T-helper 1 cell treated with Interleukin-12 subunit alpha and Interleukin-12 subunit beta and Interleukin-4 antibody, amounts not matched to agents 30 μg/mL and 1 μg/mL, for 36 hours (primary cell): ENCODE results near the gene CAMTA1.
"Not testable (repeated sequence)": the region's sequence is repeated elsewhere in the genome, so short reads cannot be mapped to it uniquely, and the experiment has no call there.

Experiments used
- H3K27ac Mint-ChIP-seq: one replicate; pipeline ENCODE4 v1.8.0; 2021; ENCODE audit warnings: mild to moderate bottlenecking, mixed read lengths
- H3K27me3 Mint-ChIP-seq: one replicate; pipeline ENCODE4 v1.8.0; 2021; ENCODE audit warnings: low read depth, mixed read lengths
- H3K36me3 Mint-ChIP-seq: one replicate; pipeline ENCODE4 v1.8.0; 2021; ENCODE audit warnings: low read depth, mixed read lengths
- H3K4me1 Mint-ChIP-seq: one replicate; pipeline ENCODE4 v1.8.0; 2021; ENCODE audit warnings: low read depth, mixed read lengths
- H3K4me3 Mint-ChIP-seq: one replicate; pipeline ENCODE4 v1.8.0; 2021; ENCODE audit warnings: mild to moderate bottlenecking, moderate library complexity, mixed read lengths
- H3K9me3 Mint-ChIP-seq: one replicate; pipeline ENCODE4 v1.8.0; 2021; ENCODE audit warnings: mixed read lengths

The CAMTA1 gene

DNA sequence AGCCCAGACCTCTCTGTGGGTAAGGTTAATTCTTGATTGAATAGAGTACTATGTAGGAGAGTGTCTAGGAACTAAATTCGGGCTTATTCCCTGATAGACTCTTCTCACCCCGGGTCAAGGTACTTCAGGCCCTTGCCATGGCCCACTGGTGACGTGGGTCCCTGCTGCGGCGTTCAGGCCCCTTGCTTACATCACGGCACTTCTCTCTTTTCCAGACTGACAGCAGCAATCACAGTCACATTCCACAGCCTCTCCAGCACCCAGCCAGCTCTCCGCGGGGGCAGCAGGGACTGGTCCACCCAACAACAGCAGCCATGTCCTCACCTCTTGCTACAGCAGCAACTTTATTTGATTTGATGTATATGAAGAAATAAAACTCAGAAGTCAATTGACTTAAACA is 584.6 kb downstream of the CAMTA1 start:
- Mint-ChIP-seq H3K27me3 (no peaks in the 10 kb centered on the region), H3K36me3 (no peaks in the 10 kb centered on the region), H3K4me1 (no peaks in the 10 kb centered on the region), H3K9me3 (no peaks in the 10 kb centered on the region), H3K4me3 (no peak overlapping the region), H3K27ac (no peak overlapping the region)

DNA sequence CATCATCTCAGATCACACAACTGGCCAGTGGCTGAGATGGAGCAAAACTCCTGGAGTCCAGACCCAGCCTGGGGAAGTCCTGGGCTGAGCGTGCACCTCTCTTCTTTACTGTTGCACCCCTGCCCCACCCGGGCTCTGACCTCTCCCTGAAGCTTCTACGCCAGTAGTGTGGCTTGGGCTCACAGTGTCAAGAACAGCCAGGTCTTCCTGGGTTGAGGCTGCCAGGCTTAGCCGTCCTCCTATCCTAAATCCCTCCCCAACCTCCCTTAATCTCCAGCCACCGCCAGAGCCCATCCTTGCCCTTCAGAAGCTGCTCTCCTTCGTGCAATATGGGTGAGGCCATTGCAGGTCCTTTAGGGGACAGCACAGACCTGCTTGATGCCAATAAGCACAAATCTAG is 586.7 kb downstream of the CAMTA1 start:
- no peak overlapping the region for H3K4me3 Mint-ChIP-seq
- H3K9me3 Mint-ChIP-seq = no peaks in the 10 kb centered on the region
- no peaks in the 10 kb centered on the region for H3K4me1 Mint-ChIP-seq
- no peak overlapping the region for H3K27ac Mint-ChIP-seq
- no peaks in the 10 kb centered on the region for H3K27me3 Mint-ChIP-seq
- no peaks in the 10 kb centered on the region for H3K36me3 Mint-ChIP-seq

GRCh38 chr1:7372477-7373120 is 587.3 kb downstream of the CAMTA1 start:
- H3K4me3 Mint-ChIP-seq = no peak overlapping the region
- no peaks in the 10 kb centered on the region for H3K36me3 Mint-ChIP-seq
- H3K4me1 Mint-ChIP-seq = no peaks in the 10 kb centered on the region
- no peaks in the 10 kb centered on the region for H3K27me3 Mint-ChIP-seq
- H3K9me3 Mint-ChIP-seq = no peaks in the 10 kb centered on the region
- no peak overlapping the region for H3K27ac Mint-ChIP-seq

- H3K27me3 Mint-ChIP-seq = no peaks in the 10 kb centered on the region
- no peak overlapping the region for H3K4me3 Mint-ChIP-seq
- no peak overlapping the region for H3K27ac Mint-ChIP-seq
- no peaks in the 10 kb centered on the region for H3K36me3 Mint-ChIP-seq
- no peaks in the 10 kb centered on the region for H3K4me1 Mint-ChIP-seq
- no peaks in the 10 kb centered on the region for H3K9me3 Mint-ChIP-seq
Observed at GRCh38 chr1:7373251-7373650, 588.0 kb downstream of the CAMTA1 start.

GRCh38 chr1:7373876-7374562 is 588.8 kb downstream of the CAMTA1 start:
- Mint-ChIP-seq H3K9me3 (no peaks in the 10 kb centered on the region), H3K36me3 (no peaks in the 10 kb centered on the region), H3K27ac (no peak overlapping the region), H3K4me3 (no peak overlapping the region), H3K27me3 (no peaks in the 10 kb centered on the region), H3K4me1 (no peaks in the 10 kb centered on the region)

DNA sequence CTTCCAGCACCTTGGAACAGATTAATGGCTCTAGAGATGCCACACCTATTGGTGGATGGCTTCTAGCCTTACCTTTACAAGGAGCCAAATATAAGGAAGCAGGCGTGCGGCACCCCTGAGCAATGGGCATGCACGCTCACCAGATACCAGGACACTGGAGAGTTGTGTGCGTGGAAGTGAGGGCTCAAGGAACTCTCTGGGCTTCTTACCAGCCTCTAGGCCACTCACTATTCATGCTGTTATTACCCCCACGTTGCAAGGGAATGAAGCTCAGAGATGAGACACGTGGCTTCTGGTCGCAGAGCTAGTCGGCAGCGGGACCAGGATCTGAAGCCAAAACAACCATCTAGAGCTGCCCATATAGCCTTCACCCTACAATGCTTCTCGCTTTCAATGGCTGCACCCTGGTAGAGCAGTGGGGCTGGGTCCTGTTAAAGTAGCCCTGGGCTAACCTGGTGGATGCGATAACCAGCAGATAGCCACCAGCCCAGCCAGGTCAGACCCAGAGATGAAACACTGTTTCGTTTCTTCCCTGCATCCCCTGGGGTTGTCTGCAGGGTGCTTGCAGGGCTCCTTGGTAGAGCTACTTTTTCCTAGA is 589.4 kb downstream of the CAMTA1 start:
- H3K27me3 Mint-ChIP-seq = peaks cover 3% of the 10 kb centered on the region
- no peak overlapping the region for H3K27ac Mint-ChIP-seq
- no peak overlapping the region for H3K4me3 Mint-ChIP-seq
- H3K4me1 Mint-ChIP-seq = no peaks in the 10 kb centered on the region
- H3K36me3 Mint-ChIP-seq = no peaks in the 10 kb centered on the region
- no peaks in the 10 kb centered on the region for H3K9me3 Mint-ChIP-seq

- H3K27me3 Mint-ChIP-seq = peaks cover 5% of the 10 kb centered on the region
Observed at GRCh38 chr1:7375329-7375728, 590.1 kb downstream of the CAMTA1 start.

GRCh38 chr1:7375781-7376660 is 590.8 kb downstream of the CAMTA1 start:
- Mint-ChIP-seq H3K36me3 (no peaks in the 10 kb centered on the region), H3K4me1 (no peaks in the 10 kb centered on the region), H3K27ac (no peak overlapping the region), H3K27me3 (peaks cover 5% of the 10 kb centered on the region), H3K9me3 (no peaks in the 10 kb centered on the region), H3K4me3 (no peak overlapping the region)

More at GRCh38 chr1:7375329-7375728, 590.1 kb downstream of the CAMTA1 start:
- Mint-ChIP-seq H3K27ac (no peak overlapping the region), H3K9me3 (no peaks in the 10 kb centered on the region), H3K4me1 (no peaks in the 10 kb centered on the region), H3K4me3 (no peak overlapping the region), H3K36me3 (no peaks in the 10 kb centered on the region)

GRCh38 chr1:7376676-7377075 is 591.4 kb downstream of the CAMTA1 start:
- no peaks in the 10 kb centered on the region for H3K36me3 Mint-ChIP-seq
- H3K9me3 Mint-ChIP-seq = no peaks in the 10 kb centered on the region
- H3K27me3 Mint-ChIP-seq = peaks cover 5% of the 10 kb centered on the region
- no peaks in the 10 kb centered on the region for H3K4me1 Mint-ChIP-seq
- H3K27ac Mint-ChIP-seq = no peak overlapping the region
- H3K4me3 Mint-ChIP-seq = no peak overlapping the region

DNA sequence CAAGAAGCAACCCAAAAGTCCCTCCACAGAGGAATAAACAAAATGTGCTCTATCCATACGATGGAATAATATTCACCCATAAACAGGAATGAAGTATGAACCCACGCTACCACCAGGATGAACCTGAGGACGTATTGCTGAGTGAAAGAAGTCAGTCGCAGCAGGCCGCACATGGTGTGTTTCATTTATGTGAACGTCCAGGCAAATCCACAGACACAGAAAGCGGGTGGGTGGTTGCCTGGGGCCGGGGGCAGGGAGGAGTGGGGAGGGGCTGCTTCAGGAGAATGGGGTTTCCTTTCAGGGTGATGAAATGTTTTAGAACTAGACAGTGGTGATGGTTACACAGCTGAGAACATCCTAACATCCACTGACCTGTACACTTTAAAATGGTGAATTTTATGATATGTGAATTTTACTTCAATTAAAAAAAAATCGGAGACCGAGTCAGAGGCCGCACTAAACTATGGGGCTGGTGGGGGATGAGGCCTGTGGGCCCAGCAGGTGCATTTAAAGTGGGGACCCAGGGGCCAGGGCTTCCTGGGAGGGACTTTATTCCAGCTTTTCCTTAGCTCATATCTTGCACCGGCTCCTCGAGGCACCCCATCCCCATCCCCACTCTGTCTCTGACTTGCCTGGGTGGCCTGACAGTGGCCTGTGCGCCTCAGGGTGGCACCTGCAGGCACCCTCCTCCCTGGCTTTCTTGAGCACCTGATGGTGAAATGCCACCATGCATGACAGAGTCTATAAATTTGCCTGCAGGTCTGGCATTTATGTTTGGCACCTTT is 593.3 kb downstream of the CAMTA1 start:
- no peaks in the 10 kb centered on the region for H3K9me3 Mint-ChIP-seq
- H3K36me3 Mint-ChIP-seq = no peaks in the 10 kb centered on the region
- no peak overlapping the region for H3K27ac Mint-ChIP-seq
- H3K4me1 Mint-ChIP-seq = no peaks in the 10 kb centered on the region
- H3K4me3 Mint-ChIP-seq = no peak overlapping the region
- peaks cover 5% of the 10 kb centered on the region for H3K27me3 Mint-ChIP-seq

DNA sequence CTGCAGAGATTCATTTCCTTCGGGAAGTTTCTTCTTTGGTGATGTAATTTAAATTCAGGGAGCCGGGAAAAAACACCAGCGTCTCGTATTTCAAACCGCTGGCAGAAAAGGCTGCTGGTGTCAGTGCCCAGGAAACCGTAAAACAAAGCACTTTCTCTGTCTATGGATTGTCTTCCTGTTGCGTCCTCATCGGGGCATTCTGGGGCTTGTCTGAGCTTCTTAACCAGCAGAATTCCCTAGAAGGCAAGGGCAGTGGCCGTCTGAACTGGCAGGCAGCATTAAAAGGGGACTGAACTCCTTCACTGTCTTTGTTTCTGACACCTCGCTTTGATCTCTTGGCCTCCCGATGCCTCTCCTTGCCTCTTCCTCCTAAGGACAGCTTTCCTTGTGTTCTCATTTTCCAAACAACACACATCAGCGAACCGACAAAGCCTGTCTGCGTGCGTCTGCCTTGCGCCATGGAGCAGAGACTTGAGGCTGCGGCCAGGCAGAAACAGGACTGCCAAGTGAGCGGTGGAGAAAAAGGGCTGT is 594.3 kb downstream of the CAMTA1 start:
- Mint-ChIP-seq H3K36me3 (no peaks in the 10 kb centered on the region), H3K27ac (no peak overlapping the region), H3K27me3 (peaks cover 5% of the 10 kb centered on the region), H3K9me3 (no peaks in the 10 kb centered on the region), H3K4me3 (no peak overlapping the region), H3K4me1 (no peaks in the 10 kb centered on the region)

- H3K36me3 Mint-ChIP-seq, H3K4me1 Mint-ChIP-seq, H3K9me3 Mint-ChIP-seq, H3K4me3 Mint-ChIP-seq, H3K27ac Mint-ChIP-seq, H3K27me3 Mint-ChIP-seq: not testable (repeated sequence)
Observed at GRCh38 chr1:7380068-7380467, 594.8 kb downstream of the CAMTA1 start.

- Mint-ChIP-seq H3K4me3 (no peak overlapping the region), H3K36me3 (no peaks in the 10 kb centered on the region), H3K4me1 (no peaks in the 10 kb centered on the region), H3K9me3 (no peaks in the 10 kb centered on the region), H3K27ac (no peak overlapping the region), H3K27me3 (peaks cover 5% of the 10 kb centered on the region)
Observed at GRCh38 chr1:7380712-7381111, 595.5 kb downstream of the CAMTA1 start.

GRCh38 chr1:7381729-7382128 is 596.5 kb downstream of the CAMTA1 start:
- not testable (repeated sequence) for H3K36me3 Mint-ChIP-seq, H3K27ac Mint-ChIP-seq, H3K9me3 Mint-ChIP-seq, H3K4me1 Mint-ChIP-seq, H3K4me3 Mint-ChIP-seq, H3K27me3 Mint-ChIP-seq
